OCI-LY3 (cell line): Measurements from ENCODE around the gene CLSTN3.

Experiments used
- H2AFZ ChIP-seq: fragments of 200-600, 300-600 bp; shearing (Covaris generic); 2 replicates; pipeline ENCODE4 v1.6.0; 2014; ENCODE audit warnings: antibody characterized with exemption, low read depth, low read length
- H3K27ac ChIP-seq: fragments of 200-600, 300-600 bp; sonication (generic); 2 replicates; pipeline ENCODE4 v1.5.1; 2014; ENCODE audit warnings: mild to moderate bottlenecking, low read length, moderate library complexity, mixed read lengths
- H3K27me3 ChIP-seq: fragments of 200-600, 300-600 bp; sonication (generic); 2 replicates; pipeline ENCODE4 v1.6.1; 2014; ENCODE audit warnings: low read depth, low read length, mixed read lengths
- H3K36me3 ChIP-seq: fragments of 200-600, 300-600 bp; sonication (generic); replicated peaks from 2 replicates; pipeline ENCODE3; 2014; ENCODE audit warnings: low read depth, low read length, mixed read lengths
- H3K4me1 ChIP-seq: fragments of 300-600, 200-600 bp; sonication (generic); 2 replicates; pipeline ENCODE4 v1.6.1; 2014; ENCODE audit warnings: low read length, mixed read lengths
- H3K4me2 ChIP-seq: fragments of 200-600, 300-600 bp; sonication (generic); 2 replicates; pipeline ENCODE4 v1.6.1; 2014; ENCODE audit warnings: low read length, mixed read lengths
- H3K4me3 ChIP-seq: fragments of 300-600, 200-600 bp; sonication (generic); 2 replicates; pipeline ENCODE4 v1.5.1; 2014; ENCODE audit warnings: antibody characterized with exemption, mild to moderate bottlenecking, low read length, moderate library complexity
- H3K79me2 ChIP-seq: fragments of 300-600, 200-600 bp; shearing (Covaris generic); 2 replicates; pipeline ENCODE4 v1.6.1; 2014; ENCODE audit warnings: mild to moderate bottlenecking, low read length, mixed read lengths
- H3K9ac ChIP-seq: fragments of 300-600, 200-600 bp; shearing (Covaris generic); 2 replicates; pipeline ENCODE4 v1.6.0; 2014; ENCODE audit warnings: mild to moderate bottlenecking, low read length, moderate library complexity
- H3K9me3 ChIP-seq: fragments of 200-600, 300-600 bp; shearing (Covaris generic); 2 replicates; pipeline ENCODE4 v1.6.1; 2014; ENCODE audit warnings: low read length, mixed read lengths; ENCODE audit not compliant: insufficient read depth
- H4K20me1 ChIP-seq: fragments of 200-600, 300-600 bp; sonication (generic); 2 replicates; pipeline ENCODE4 v1.6.1; 2016; ENCODE audit warnings: low read length, mixed read lengths; ENCODE audit not compliant: insufficient read depth
- EZH2phosphoT487 ChIP-seq: fragments of 200-600 bp; shearing (Covaris generic); IDR thresholded peaks from 2 replicates; pipeline ENCODE4 v1.6.1; 2018; ENCODE audit warnings: antibody characterized with exemption, mixed run types, low read depth
- TF ChIP-seq, protein P1 (sequence below): fragments of 200-600, 300-600 bp; sonication (generic); IDR thresholded peaks from 2 replicates; pipeline ENCODE4 v1.5.1; 2014; ENCODE audit warnings: antibody characterized with exemption, low read length, low read depth

Gene CLSTN3

DNA sequence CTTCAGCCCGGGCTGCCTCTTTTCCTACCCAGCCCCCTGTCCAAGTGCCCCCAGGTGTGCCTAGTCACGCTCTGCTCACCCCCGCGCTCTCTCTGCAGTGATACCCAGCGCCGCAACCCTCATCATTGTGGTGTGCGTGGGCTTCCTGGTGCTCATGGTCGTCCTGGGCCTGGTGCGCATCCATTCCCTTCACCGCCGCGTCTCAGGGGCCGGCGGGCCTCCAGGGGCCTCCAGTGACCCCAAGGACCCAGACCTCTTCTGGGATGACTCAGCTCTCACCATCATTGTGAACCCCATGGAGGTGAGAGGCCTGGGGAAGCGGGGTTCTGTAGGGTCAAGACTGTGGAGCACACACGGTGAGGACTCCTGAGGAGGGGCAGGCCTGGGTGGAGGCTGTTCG, 27.2 kb downstream of the CLSTN3 start:
- no peaks in the 10 kb centered on the region for H4K20me1 ChIP-seq

DNA sequence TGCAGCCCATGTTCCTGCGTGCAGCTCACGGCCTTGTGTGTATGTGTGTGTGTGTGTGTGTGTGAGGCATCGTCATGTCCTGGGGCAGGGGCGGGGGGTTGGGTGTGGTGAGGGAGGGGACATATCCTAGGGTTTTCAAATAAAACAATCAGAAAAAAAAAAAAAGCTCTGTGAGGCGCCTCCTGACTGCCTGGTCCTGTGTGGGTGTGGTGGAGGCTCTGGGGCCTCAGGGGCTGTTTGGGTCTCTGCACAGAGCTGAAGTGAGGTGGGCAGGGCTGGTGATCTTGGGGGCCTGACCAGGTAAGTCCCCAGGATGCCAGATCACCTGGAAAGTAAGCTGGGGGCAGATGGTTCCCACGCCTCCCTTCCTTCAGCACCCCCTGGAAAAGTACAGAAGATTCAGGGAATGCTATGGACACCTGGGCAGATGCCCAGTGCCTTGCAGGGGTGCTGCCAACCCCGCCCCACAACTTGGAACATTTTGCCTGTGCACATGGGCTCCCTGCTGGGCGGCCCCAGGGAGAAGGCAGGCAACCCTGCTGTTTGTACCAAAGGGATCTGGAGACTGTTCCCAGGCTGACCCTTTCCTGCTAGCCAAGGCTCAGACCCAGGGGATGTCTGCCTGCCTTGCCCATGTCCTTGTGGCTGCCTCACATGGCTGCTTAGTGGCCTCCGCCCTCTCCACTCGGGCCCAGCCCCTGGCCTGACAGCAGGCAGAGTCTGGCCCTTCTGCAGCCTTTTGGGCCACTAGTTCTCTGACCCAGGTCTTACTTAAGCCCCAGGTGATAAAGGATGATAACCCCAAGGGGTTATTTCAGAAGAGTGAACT, 28.8 kb downstream of the CLSTN3 start:
- TF ChIP-seq, protein P1, sequence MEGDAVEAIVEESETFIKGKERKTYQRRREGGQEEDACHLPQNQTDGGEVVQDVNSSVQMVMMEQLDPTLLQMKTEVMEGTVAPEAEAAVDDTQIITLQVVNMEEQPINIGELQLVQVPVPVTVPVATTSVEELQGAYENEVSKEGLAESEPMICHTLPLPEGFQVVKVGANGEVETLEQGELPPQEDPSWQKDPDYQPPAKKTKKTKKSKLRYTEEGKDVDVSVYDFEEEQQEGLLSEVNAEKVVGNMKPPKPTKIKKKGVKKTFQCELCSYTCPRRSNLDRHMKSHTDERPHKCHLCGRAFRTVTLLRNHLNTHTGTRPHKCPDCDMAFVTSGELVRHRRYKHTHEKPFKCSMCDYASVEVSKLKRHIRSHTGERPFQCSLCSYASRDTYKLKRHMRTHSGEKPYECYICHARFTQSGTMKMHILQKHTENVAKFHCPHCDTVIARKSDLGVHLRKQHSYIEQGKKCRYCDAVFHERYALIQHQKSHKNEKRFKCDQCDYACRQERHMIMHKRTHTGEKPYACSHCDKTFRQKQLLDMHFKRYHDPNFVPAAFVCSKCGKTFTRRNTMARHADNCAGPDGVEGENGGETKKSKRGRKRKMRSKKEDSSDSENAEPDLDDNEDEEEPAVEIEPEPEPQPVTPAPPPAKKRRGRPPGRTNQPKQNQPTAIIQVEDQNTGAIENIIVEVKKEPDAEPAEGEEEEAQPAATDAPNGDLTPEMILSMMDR = no peak
- TF ChIP-seq EZH2phosphoT487 = no peak
- Histone ChIP-seq H4K20me1 (no peaks in the 10 kb centered on the region), H3K4me1 (no peaks in the 10 kb centered on the region), H3K4me3 (no peak overlapping the region), H3K4me2 (no peak overlapping the region), H3K36me3 (no peaks in the 10 kb centered on the region), H3K27ac (no peak overlapping the region), H3K27me3 (no peaks in the 10 kb centered on the region), H3K79me2 (no peaks in the 10 kb centered on the region), H3K9ac (no peak overlapping the region), H2AFZ (no peak overlapping the region), H3K9me3 (no peaks in the 10 kb centered on the region)

More for the DNA sequence above, 27.2 kb downstream of the CLSTN3 start:
- TF ChIP-seq, protein P1 = no peak
- no peak for TF ChIP-seq EZH2phosphoT487
- Histone ChIP-seq H3K36me3 (no peaks in the 10 kb centered on the region), H2AFZ (no peak overlapping the region), H3K9me3 (no peaks in the 10 kb centered on the region), H3K27ac (no peak overlapping the region), H3K27me3 (no peaks in the 10 kb centered on the region), H3K4me1 (no peaks in the 10 kb centered on the region), H3K79me2 (no peaks in the 10 kb centered on the region), H3K4me2 (no peak overlapping the region), H3K4me3 (no peak overlapping the region), H3K9ac (no peak overlapping the region)

DNA sequence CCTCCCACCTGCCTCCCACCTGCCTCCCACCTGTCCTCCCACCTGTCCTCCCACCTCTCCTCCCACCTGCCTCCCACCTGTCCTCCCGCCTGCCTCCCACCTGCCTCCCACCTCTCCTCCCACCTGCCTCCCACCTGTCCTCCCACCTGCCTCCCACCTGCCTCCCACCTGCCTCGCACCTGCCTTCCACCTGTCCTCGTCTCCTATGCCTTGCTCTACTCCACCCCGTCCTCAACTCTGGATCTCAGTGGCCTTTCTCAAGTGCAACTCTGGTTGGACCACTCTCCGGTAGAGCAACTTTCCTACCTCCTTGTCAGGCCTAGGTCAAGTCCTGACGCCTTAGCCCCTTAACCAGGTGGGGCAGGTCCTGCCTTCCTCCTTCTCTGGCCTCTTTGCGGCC, 30.0 kb downstream of the CLSTN3 start:
- H3K4me3 ChIP-seq = no peak overlapping the region
- H3K9me3 ChIP-seq = no peaks in the 10 kb centered on the region
- H4K20me1 ChIP-seq = no peaks in the 10 kb centered on the region
- no peak overlapping the region for H3K9ac ChIP-seq
- no peak overlapping the region for H3K4me2 ChIP-seq
- TF ChIP-seq, protein P1 = no peak
- no peak for TF ChIP-seq EZH2phosphoT487
- H3K27me3 ChIP-seq = no peaks in the 10 kb centered on the region
- H2AFZ ChIP-seq = no peak overlapping the region
- no peaks in the 10 kb centered on the region for H3K4me1 ChIP-seq
- no peak overlapping the region for H3K27ac ChIP-seq
- H3K79me2 ChIP-seq = no peaks in the 10 kb centered on the region
- H3K36me3 ChIP-seq = no peaks in the 10 kb centered on the region

DNA sequence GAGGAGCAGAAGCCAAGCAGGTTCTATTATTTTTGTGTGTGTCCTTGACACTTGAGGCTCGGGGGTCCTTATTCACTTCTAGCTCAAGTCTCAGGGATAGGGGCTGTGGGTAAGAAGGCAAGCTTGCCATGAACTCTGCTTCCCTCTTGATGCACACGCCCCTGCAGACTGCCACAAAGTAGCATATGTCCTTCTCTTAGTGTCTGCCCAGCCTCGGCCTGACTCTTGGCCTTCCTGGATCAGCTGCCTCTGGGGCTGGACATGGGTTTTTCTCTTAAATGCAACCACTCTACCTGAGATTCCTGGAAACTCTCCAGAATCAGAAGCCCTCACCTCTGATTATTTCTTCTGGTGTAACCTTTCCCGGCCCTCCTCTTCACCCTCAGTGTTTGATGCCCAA, 31.2 kb downstream of the CLSTN3 start:
- Histone ChIP-seq H3K9me3 (no peaks in the 10 kb centered on the region), H3K4me3 (no peak overlapping the region), H3K27me3 (no peaks in the 10 kb centered on the region), H4K20me1 (no peaks in the 10 kb centered on the region), H3K79me2 (no peaks in the 10 kb centered on the region), H3K9ac (no peak overlapping the region), H3K27ac (no peak overlapping the region), H3K36me3 (no peaks in the 10 kb centered on the region), H2AFZ (no peak overlapping the region), H3K4me1 (no peaks in the 10 kb centered on the region), H3K4me2 (no peak overlapping the region)
- no peak for TF ChIP-seq EZH2phosphoT487
- TF ChIP-seq, protein P1 = no peak
